ENCODE results near the gene SMYD3.

DNA sequence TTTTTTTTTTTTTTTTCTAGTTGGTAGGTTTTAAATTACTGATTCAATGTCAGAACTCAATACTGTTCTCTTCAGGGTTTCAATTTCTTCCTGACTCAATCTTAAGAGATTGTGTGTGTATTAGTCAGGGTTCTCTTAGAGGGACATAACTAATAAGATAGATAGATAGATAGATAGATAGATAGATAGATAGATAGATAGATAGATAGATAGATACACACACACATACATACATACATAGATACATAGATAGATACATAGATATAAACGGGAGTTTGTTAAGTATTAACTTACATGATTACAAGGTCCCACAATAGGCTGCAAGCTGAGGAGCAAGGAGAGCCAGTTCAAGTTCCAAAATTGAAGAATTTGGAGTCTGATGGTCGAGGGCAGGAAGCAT is 251.3 kb downstream of the SMYD3 start:
- no peak for TF ChIP-seq CTCF (IDR thresholded peaks at IDR 0.05 in 8 of 11, conservative IDR thresholded peaks at IDR 0.05 in 3 of 11)
- TF ChIP-seq POLR2A (IDR thresholded peaks at IDR 0.05): no peak

Measured in spleen (tissue), 7 donors.